Spleen (tissue), 11 donors: ENCODE data around the gene STKLD1. TPM values are rescaled to one million over a fixed set of nuclear protein-coding genes. Genes with fewer than 3 reads are reported as not detected.

Source experiments
- DNase-seq: peaks from one replicate; pipeline ENCODE4 v3.0.0-alpha.2; 2020
- H3K27ac ChIP-seq, 8 donors: fragments of 200-600 bp; sonication (generic) in 7 of 8; 1 replicate in 4 of 8; 2 replicates in 4 of 8; pipeline versions ENCODE4 v1.5.0 to v1.8.0; 2016 to 2021; ENCODE audit warnings: inconsistent platforms in 4 of 8, mild to moderate bottlenecking in 4 of 8, moderate library complexity in 1 of 8
- H3K27me3 ChIP-seq, 7 donors: fragments of 200-600 bp; sonication (generic) in 6 of 7; replicated peaks in 1 of 7; 1 replicate in 4 of 7; 2 replicates in 3 of 7; pipeline versions ENCODE4 v1.5.0 to v1.8.0; 2016 to 2021; ENCODE audit warnings: inconsistent platforms in 3 of 7, mild to moderate bottlenecking in 1 of 7
- H3K36me3 ChIP-seq, 6 donors: fragments of 200-600 bp; sonication (generic) in 5 of 6; 1 replicate in 4 of 6; 2 replicates in 2 of 6; pipeline versions ENCODE4 v1.5.0 to v1.8.0; 2016 to 2021; ENCODE audit warnings: inconsistent platforms in 2 of 6
- H3K4me1 ChIP-seq, 6 donors: fragments of 200-600 bp; sonication (generic) in 5 of 6; 1 replicate in 3 of 6; 2 replicates in 3 of 6; pipeline versions ENCODE4 v1.5.0 to v1.8.0; 2016 to 2021; ENCODE audit warnings: inconsistent platforms in 3 of 6
- H3K4me3 ChIP-seq, 8 donors: fragments of 200-600 bp; sonication (generic) in 7 of 8; 1 replicate in 4 of 8; 2 replicates in 4 of 8; pipeline versions ENCODE4 v1.5.0 to v1.8.0; 2016 to 2021; ENCODE audit warnings: inconsistent platforms in 4 of 8, mild to moderate bottlenecking in 4 of 8, moderate library complexity in 2 of 8
- H3K9me3 ChIP-seq, 8 donors: fragments of 200-600 bp; sonication (generic) in 7 of 8; 1 replicate in 4 of 8; 2 replicates in 4 of 8; pipeline versions ENCODE4 v1.5.0 to v1.8.0; 2016 to 2021; ENCODE audit warnings: inconsistent platforms in 4 of 8
- CTCF ChIP-seq, 11 experiments: fragments of 200-600 bp in 7 of 11; fragments of 450-650 bp in 4 of 11; sonication (generic) in 4 of 11; IDR thresholded peaks in 8 of 11; conservative IDR thresholded peaks in 3 of 11; 1 replicate in 7 of 11; 2 replicates in 4 of 11; pipeline versions ENCODE4 v1.4.0 to v1.8.0; 2016 to 2021; ENCODE audit warnings: antibody characterized with exemption in 11 of 11, inconsistent platforms in 4 of 11, mild to moderate bottlenecking in 1 of 11
- POLR2A ChIP-seq, 3 donors: fragments of 450-650 bp; IDR thresholded peaks; one replicate each; pipeline ENCODE4 v1.5.1; 2017; ENCODE audit warnings: antibody characterized with exemption in 3 of 3, mild to moderate bottlenecking in 1 of 3
- POLR2AphosphoS5 ChIP-seq, 3 donors: sonication (generic); formaldehyde crosslinking; IDR thresholded peaks; one replicate each; pipeline ENCODE4 v1.5.1; 2017; ENCODE audit warnings: antibody characterized with exemption in 3 of 3
- whole genome bisulfite sequencing, 5 donors: extraction: QIAGEN DNeasy Blood & Tissue Kit in 3 of 5; methylation state at CpG; one replicate each; pipeline versions ENCODE4 v1.1.5 to v1.1.7; 2013 to 2018; 5-methylcytosine and 5-hydroxymethylcytosine counted together
- intact Hi-C: fragments of 100-400 bp; cut with DNase I; formaldehyde crosslinking; loops from one replicate; pipeline ENCODE4 v1.15.0; 2023; ENCODE audit warnings: low total_unique reads
- polyA plus RNA-seq, 3 donors: library from polyadenylated mRNA; stranded (reverse); fragments of 200-250 nt; gene quantifications; one replicate each; pipeline ENCODE4 v1.2.1, GENCODE V29; 2013
- total RNA-seq, 7 donors: library from RNA; depleted of rRNA in 3 of 7; stranded (reverse); fragments of >200 nt in 3 of 7; fragmentation: NEBNext Ultra II Directional in 4 of 7; extraction: Animal tissue kit (Norgen Biotek cat#: 25700) in 4 of 7; gene quantifications; one replicate each; pipeline versions ENCODE4 v1.1.0 to v1.2.1, GENCODE V29; 2016 to 2021
- donor health status: healthy with polysubstance abuse.
- donor health status: DM: no; HTN: no; CAD: no; lungs with moderate emphysema.
- donor health status: DM: no; HTN: no; CAD: no.
- donor health status: Bipolar disorder and iron deficiency.
- donor health status: healthy.
- donor health status: DM: no; HTN: no; CAD: no.
- donor health status: DM: yes; HTN: yes; CAD: no.

Gene STKLD1
- total and polyA plus RNA-seq, 10 donors, result 0.29 to 1.5 (median 0.95) TPM; not detected in 2

DNA sequence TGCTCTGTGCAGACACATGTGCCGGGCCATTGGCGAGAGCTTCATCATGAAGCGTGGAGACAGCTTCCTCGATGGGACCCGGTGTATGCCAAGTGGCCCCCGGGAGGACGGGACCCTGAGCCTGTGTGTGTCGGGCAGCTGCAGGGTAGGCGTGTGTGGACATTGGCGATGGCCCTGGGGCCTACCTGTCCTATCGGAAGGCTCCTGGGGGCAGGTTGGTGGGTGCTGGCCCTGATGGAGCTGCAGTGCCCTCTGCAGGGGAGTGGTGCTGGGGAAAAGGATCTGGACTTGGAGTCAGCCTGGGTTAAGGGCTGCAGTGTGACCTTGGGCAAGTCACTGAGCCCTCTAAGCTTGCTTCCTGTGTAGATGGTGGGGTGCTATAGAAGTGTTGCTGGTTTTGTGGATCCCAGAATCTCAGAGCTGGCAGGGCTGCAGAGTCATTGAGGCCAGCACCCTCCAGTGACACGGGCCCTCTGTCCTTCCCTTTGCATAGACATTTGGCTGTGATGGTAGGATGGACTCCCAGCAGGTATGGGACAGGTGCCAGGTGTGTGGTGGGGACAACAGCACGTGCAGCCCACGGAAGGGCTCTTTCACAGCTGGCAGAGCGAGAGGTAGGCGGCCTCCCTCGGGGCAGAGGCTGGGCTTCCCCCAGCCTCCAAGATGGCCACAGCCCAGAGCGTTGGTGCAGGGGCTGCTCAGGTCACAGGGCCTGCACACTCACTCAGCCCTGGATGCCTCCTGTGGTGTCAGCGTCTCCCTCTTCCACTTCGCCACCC, 61.8 kb downstream of the STKLD1 start:
- no peak for DNase-seq
- H3K4me1 ChIP-seq, result peaks cover 0 to 14% (median 1%) of the 10 kb centered on the region in 6 donors
- TF ChIP-seq POLR2AphosphoS5 (IDR thresholded peaks at IDR 0.05) (no peak), POLR2A (IDR thresholded peaks at IDR 0.05) (no peak), CTCF (IDR thresholded peaks at IDR 0.05 in 8 of 11, conservative IDR thresholded peaks at IDR 0.05 in 3 of 11) (no peak)
- H3K27me3 ChIP-seq, result no peaks in the 10 kb centered on the region
- H3K9me3 ChIP-seq, result no peaks in the 10 kb centered on the region
- WGBS, 5 donors, result 76 to 83% (median 81%) methylated on average over 10 to 20 of the region's 20 CpGs
- intact Hi-C loops, result no loop called here
- no peak overlapping the region for H3K4me3 ChIP-seq
- no peak overlapping the region for H3K27ac ChIP-seq
- no peaks in the 10 kb centered on the region for H3K36me3 ChIP-seq

DNA sequence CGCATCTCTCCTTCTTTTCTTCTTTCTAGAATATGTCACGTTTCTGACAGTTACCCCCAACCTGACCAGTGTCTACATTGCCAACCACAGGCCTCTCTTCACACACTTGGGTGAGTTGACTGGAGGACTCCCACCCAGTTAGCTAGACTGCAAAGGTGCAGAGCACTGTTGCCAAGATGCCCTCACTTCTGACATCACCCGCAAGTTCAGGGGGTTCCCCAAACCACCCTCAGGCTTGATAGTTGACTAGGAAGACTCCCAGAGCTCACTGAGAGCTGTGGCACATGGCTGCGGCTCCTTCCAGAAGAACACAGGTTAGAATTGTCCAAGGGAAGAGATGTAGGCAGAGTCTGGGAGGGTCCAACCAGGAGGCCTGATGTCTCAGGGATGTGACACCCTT, 63.2 kb downstream of the STKLD1 start:
- TF ChIP-seq CTCF (IDR thresholded peaks at IDR 0.05 in 8 of 11, conservative IDR thresholded peaks at IDR 0.05 in 3 of 11) (no peak), POLR2A (IDR thresholded peaks at IDR 0.05) (no peak), POLR2AphosphoS5 (IDR thresholded peaks at IDR 0.05) (no peak)
- no peaks in the 10 kb centered on the region for H3K9me3 ChIP-seq
- H3K27me3 ChIP-seq, result no peaks in the 10 kb centered on the region
- DNase-seq, result no peak
- intact Hi-C loops, result no loop called here
- no peak overlapping the region for H3K27ac ChIP-seq
- peaks cover 0 to 14% (median 1%) of the 10 kb centered on the region in 6 donors for H3K4me1 ChIP-seq
- no peaks in the 10 kb centered on the region for H3K36me3 ChIP-seq
- WGBS, 5 donors, result 64 to 76% (median 68%) methylated on average over 4 of the region's 4 CpGs
- no peak overlapping the region for H3K4me3 ChIP-seq

- TF ChIP-seq POLR2AphosphoS5 (IDR thresholded peaks at IDR 0.05) (peak; percentile 33 to 77 (median 77)), POLR2A (IDR thresholded peaks at IDR 0.05) (no peak), CTCF (IDR thresholded peaks at IDR 0.05 in 8 of 11, conservative IDR thresholded peaks at IDR 0.05 in 3 of 11) (no peak)
- Histone ChIP-seq H3K4me3 (no peak overlapping the region), H3K9me3 (no peaks in the 10 kb centered on the region), H3K27me3 (no peaks in the 10 kb centered on the region), H3K4me1 (peaks cover 0 to 14% (median 1%) of the 10 kb centered on the region in 6 donors), H3K36me3 (no peaks in the 10 kb centered on the region), H3K27ac (peak overlapping the region; percentile 6 to 80 (median 64))
- intact Hi-C loops, result no loop called here
- 67 to 87% (median 74%) methylated on average over 12 of the region's 12 CpGs for WGBS, 5 donors
- DNase-seq, result peak; percentile 87
These were observed 64.7 kb downstream of the STKLD1 start for GRCh38 chr9:133440874-133441273.

- 44 to 73% (median 68%) methylated on average over 5 of the region's 5 CpGs for WGBS, 5 donors
- no peak for TF ChIP-seq POLR2AphosphoS5 (IDR thresholded peaks at IDR 0.05)
These were observed 65.4 kb downstream of the STKLD1 start for GRCh38 chr9:133441571-133441970.

More at GRCh38 chr9:133441571-133441970, 65.4 kb downstream of the STKLD1 start:
- H3K27ac ChIP-seq, result peak overlapping the region in 6 of 8 donors; percentile 61 to 80 (median 70)
- H3K9me3 ChIP-seq, result no peaks in the 10 kb centered on the region
- no peaks in the 10 kb centered on the region for H3K27me3 ChIP-seq
- DNase-seq, result no peak
- no peaks in the 10 kb centered on the region for H3K36me3 ChIP-seq
- intact Hi-C loops, result no loop called here
- H3K4me3 ChIP-seq, result no peak overlapping the region
- peaks cover 0 to 14% (median 1%) of the 10 kb centered on the region in 6 donors for H3K4me1 ChIP-seq
